GM06990 (cell line): ENCODE data around the gene OBP2A.

ENCODE experiments used
- DNase-seq: peaks from one replicate; pipeline ENCODE4 v3.0.0-alpha.2; 2011; ENCODE audit not compliant: insufficient read length; ENCODE audit errors: extremely low read depth
- H3K27me3 ChIP-seq: replicated peaks from 2 replicates; pipeline ENCODE4 v1.6.0; 2011; ENCODE audit warnings: low read length; ENCODE audit not compliant: control insufficient read depth, insufficient read depth
- H3K36me3 ChIP-seq: 2 replicates; pipeline ENCODE4 v1.5.1; 2011; ENCODE audit warnings: low read length; ENCODE audit not compliant: control insufficient read depth, insufficient read depth
- H3K4me3 ChIP-seq: replicated peaks from 2 replicates; pipeline ENCODE4 v1.5.1; 2011; ENCODE audit warnings: low read depth, mild to moderate bottlenecking, control low read depth, low read length
- CTCF ChIP-seq: IDR thresholded peaks from 2 replicates; pipeline ENCODE4 v1.5.1; 2011; ENCODE audit warnings: low read length, control low read depth, mild to moderate bottlenecking, inconsistent platforms; ENCODE audit not compliant: insufficient read depth, poor library complexity, severe bottlenecking

The OBP2A gene

GRCh38 chr9:135567311-135567710 lies 21.4 kb downstream of the OBP2A start:
- no peak for TF ChIP-seq CTCF

GRCh38 chr9:135568026-135568425 lies 22.1 kb downstream of the OBP2A start:
- no peak for TF ChIP-seq CTCF

More at GRCh38 chr9:135567311-135567710, 21.4 kb downstream of the OBP2A start:
- Histone ChIP-seq H3K27me3 (no peaks in the 10 kb centered on the region), H3K36me3 (no peaks in the 10 kb centered on the region), H3K4me3 (no peak overlapping the region)
- no peak for DNase-seq

GRCh38 chr9:135570456-135570855 lies 24.5 kb downstream of the OBP2A start:
- H3K27me3 ChIP-seq: no peaks in the 10 kb centered on the region
- DNase-seq: no peak
- H3K4me3 ChIP-seq: no peak overlapping the region
- no peaks in the 10 kb centered on the region for H3K36me3 ChIP-seq
- no peak for TF ChIP-seq CTCF

More at GRCh38 chr9:135568026-135568425, 22.1 kb downstream of the OBP2A start:
- no peak for DNase-seq
- Histone ChIP-seq H3K36me3 (no peaks in the 10 kb centered on the region), H3K4me3 (no peak overlapping the region), H3K27me3 (no peaks in the 10 kb centered on the region)

GRCh38 chr9:135572233-135572632 lies 26.3 kb downstream of the OBP2A start:
- no peak for DNase-seq
- no peaks in the 10 kb centered on the region for H3K27me3 ChIP-seq
- no peaks in the 10 kb centered on the region for H3K36me3 ChIP-seq
- no peak overlapping the region for H3K4me3 ChIP-seq
- no peak for TF ChIP-seq CTCF

GRCh38 chr9:135573124-135573523 lies 27.2 kb downstream of the OBP2A start:
- Histone ChIP-seq H3K27me3 (no peaks in the 10 kb centered on the region), H3K36me3 (no peaks in the 10 kb centered on the region), H3K4me3 (no peak overlapping the region)
- DNase-seq: no peak
- TF ChIP-seq CTCF: no peak

GRCh38 chr9:135574331-135574730 lies 28.4 kb downstream of the OBP2A start:
- Histone ChIP-seq H3K27me3 (no peaks in the 10 kb centered on the region), H3K36me3 (no peaks in the 10 kb centered on the region), H3K4me3 (no peak overlapping the region)
- TF ChIP-seq CTCF: no peak
- no peak for DNase-seq
